HG02943 (cell line): Measurements from ENCODE around the gene PRAMEF1.
"Not testable (repeated sequence)": the region's sequence is repeated elsewhere in the genome, so short reads cannot be mapped to it uniquely, and the experiment has no call there.

Source experiments
- ATAC-seq: cut with Tn5 transposase; IDR thresholded peaks from one replicate; pipeline ENCODE4 v1.9.1; 2021; ENCODE audit warnings: mild to moderate bottlenecking, low read depth, moderate library complexity; ENCODE audit not compliant: unreplicated experiment

Gene PRAMEF1

GRCh38 chr1:12774801-12775345, 16.3 kb upstream of the PRAMEF1 start:
- ATAC-seq: no peak

- ATAC-seq: no peak
These were observed 15.8 kb upstream of the PRAMEF1 start for GRCh38 chr1:12775443-12775842.

- no peak for ATAC-seq
These were observed 14.2 kb upstream of the PRAMEF1 start for GRCh38 chr1:12776801-12777557.

- no peak for ATAC-seq
These were observed 13.1 kb upstream of the PRAMEF1 start for GRCh38 chr1:12778061-12778460.

DNA sequence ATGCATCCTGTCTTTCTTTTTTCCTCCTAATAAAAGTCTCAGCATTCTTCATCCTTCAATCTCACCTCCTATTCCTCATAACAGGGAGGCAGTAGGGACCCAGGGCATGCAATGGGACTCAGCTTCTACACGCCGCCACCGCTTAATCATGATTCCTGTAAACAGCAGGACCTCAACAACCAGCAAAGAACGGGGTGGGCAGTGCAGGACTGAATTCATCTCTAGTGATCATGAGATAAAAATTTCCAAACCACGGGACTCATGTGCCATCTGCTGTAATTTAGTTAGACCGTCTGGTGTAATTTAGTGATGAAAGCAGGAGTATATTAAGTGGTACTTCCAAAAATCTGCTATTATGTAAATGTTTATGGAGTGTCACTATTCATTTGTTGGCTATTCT, 12.3 kb upstream of the PRAMEF1 start:
- no peak for ATAC-seq

- ATAC-seq: not testable (repeated sequence)
These were observed 9.7 kb upstream of the PRAMEF1 start for GRCh38 chr1:12781488-12781887.

DNA sequence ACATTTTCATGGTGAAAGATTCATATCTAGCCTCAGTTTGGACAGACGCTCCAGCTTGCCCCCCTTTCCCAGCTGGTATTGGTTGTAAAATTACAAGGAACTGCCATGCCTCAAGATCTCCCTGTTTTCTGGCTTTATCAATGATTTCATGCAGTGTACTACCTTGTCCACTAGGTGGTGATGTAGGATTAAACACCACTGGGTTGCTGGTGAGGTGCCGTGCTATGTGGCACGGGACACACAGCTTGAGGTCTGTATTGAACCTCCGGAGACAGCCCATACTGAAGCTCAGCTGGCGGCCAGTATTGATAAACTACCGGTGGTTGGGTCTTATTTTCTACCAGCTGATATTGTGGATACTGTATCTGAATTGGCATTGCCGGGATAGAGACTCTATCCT, 7.4 kb upstream of the PRAMEF1 start:
- not testable (repeated sequence) for ATAC-seq

DNA sequence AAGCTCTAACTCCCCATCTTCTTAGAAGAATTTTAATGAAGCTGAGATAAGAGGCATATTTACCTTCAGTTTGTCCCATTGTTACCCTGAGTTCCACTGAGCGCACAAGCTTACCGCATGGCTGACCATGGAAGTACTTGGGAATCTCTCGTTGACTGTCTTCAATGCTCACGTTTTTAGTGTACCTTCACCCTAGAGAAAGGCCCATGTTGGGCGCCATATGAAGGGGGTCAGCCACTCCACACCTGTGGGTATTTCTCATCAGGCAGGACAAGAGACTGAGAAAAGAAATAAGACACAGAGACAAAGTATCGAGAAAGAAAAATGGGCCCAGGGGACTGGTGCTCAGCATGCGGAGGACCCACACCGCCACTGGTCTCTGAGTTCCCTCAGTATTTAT, 6.5 kb upstream of the PRAMEF1 start:
- not testable (repeated sequence) for ATAC-seq

DNA sequence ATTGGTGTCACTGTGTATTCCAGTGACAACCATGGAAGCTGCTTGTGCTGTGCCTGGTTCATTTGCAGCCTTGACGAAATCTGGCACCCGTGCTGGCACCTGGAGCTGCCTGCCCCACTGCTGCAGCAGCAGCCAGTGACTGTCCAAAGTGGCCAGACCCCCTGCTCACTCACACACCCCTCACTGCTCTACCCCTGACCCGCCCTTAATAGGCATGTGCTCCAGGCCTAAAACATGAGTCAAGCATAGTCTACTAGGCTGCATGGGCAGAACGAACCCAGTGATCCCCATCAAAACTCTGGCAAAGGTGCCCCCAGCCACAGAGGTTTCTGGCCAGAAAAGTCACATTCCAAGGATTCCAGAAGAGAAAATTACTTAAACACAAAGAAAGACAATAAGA, 7.7 kb downstream of the PRAMEF1 start:
- no peak for ATAC-seq

DNA sequence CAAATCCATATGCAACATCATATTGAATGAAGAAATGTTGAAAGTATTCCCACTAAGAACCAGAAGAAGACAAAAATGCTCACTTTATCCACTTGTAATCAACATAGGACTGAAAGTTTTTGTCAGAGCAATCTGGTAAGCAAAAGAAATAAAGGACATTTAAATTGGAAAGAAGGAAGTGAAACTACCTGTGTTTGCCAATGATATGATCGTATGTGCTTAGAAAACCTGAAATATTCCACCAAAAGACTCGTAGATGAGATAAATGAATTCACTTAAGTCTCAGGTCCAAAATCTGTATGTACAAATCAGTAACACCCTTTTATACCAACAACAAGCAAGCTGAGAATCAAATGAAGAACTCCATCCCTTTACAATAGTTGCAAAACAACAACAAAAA, 8.5 kb downstream of the PRAMEF1 start:
- no peak for ATAC-seq

GRCh38 chr1:12809933-12810332, 18.7 kb downstream of the PRAMEF1 start:
- no peak for ATAC-seq

- no peak for ATAC-seq
These were observed 19.7 kb downstream of the PRAMEF1 start for GRCh38 chr1:12810691-12811408.

- no peak for ATAC-seq
These were observed 20.2 kb downstream of the PRAMEF1 start for GRCh38 chr1:12811409-12811784.

- ATAC-seq: not testable (repeated sequence)
These were observed 27.9 kb downstream of the PRAMEF1 start for GRCh38 chr1:12819061-12819460.

GRCh38 chr1:12831310-12831709, 40.1 kb downstream of the PRAMEF1 start, which contains the start of gene PRAMEF11:
Gene PRAMEF11 (minus strand): TSS chr1:12831410. CDS start chr1:12828789, 2,621 bp downstream.
- not testable (repeated sequence) for ATAC-seq

DNA sequence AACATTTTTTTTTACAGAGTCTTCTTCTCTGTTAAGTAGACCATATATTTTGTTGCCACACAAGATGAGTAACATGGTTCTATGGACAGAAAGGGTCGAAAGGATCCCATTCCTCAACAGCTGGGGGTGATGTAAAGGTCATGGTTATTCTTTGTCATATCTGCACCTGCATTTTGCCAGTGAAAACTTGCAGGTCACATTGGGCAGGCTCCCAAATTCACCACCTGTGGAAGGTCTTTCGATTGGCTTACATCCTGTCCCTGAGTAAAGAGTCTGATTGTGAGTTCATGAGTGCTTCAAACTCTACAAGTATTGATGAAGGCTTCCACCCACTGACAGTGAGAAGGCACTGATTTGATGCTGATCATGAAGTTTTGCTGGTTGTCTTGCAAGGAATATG, 42.1 kb downstream of the PRAMEF1 start:
- not testable (repeated sequence) for ATAC-seq
